Measurements from ENCODE around the gene UBAP2. TPM values are rescaled to one million over a fixed set of nuclear protein-coding genes. Genes with fewer than 3 reads are reported as not detected.
"Not testable (repeated sequence)": the region's sequence is repeated elsewhere in the genome, so short reads cannot be mapped to it uniquely, and the experiment has no call there.

Gene UBAP2
- total and polyA plus RNA-seq, 2 of the 4 experiments (the other 2 are of a cell fraction) = 12.9 to 25.5 TPM

GRCh38 chr9:34045903-34046302, 2.8 kb downstream of the UBAP2 start:
- Histone ChIP-seq H4K20me1 (ENCODE audit: insufficient read depth, low read length) (peaks cover 29% of the 10 kb centered on the region), H2BK120ac (ENCODE audit: low read depth, low read length) (no peak overlapping the region), H3K4me3 (ENCODE audit: insufficient read depth, low read depth, low read length) (no peak overlapping the region), H3K36me3 (ENCODE audit: control insufficient read depth, insufficient read depth, low read length) (peaks cover 2% of the 10 kb centered on the region; the same call in 1 of the 2 replicates), H4K91ac (ENCODE audit: insufficient read depth, low read depth, low read length) (no peak overlapping the region), H3K4me1 (ENCODE audit: control insufficient read depth, insufficient read depth, low read length) (peaks cover 10% of the 10 kb centered on the region), H3K9me1 (ENCODE audit: insufficient read depth, low read length) (peaks cover 19% of the 10 kb centered on the region), H3K4me2 (ENCODE audit: low read depth, low read length) (no peak overlapping the region), H4K8ac (ENCODE audit: low read depth in 2 of 2, low read length in 2 of 2) (no peak overlapping the region), H2BK20ac (ENCODE audit: low read depth, low read length) (no peak overlapping the region), H3K23ac (ENCODE audit: low read depth, low read length) (no peak overlapping the region), H2BK15ac (ENCODE audit: low read depth, low read length) (no peak overlapping the region), H2BK5ac (ENCODE audit: low read depth, low read length, poor library complexity, severe bottlenecking) (no peak overlapping the region), H4K5ac (ENCODE audit: low read depth, low read length) (no peak overlapping the region), H2AK9ac (replicated peaks; ENCODE audit: low read depth, low read length, poor library complexity) (no peak overlapping the region), H3K56ac (ENCODE audit: extremely low read depth, insufficient read depth, low read length) (no peak overlapping the region), H3K4ac (ENCODE audit: low read depth, low read length) (no peak overlapping the region), H3K18ac (ENCODE audit: low read depth, low read length) (no peak overlapping the region), H3K9me3 (ENCODE audit: control insufficient read depth, insufficient read depth, low read length) (no peaks in the 10 kb centered on the region), H2AFZ (replicated peaks; ENCODE audit: low read length, poor library complexity) (no peak overlapping the region), H3K27ac (ENCODE audit: insufficient read depth, low read length) (no peak overlapping the region), H3K9ac (ENCODE audit: low read depth, low read length) (no peak overlapping the region), H3K14ac (replicated peaks; ENCODE audit: low read depth, low read length) (no peak overlapping the region), H3K27me3 (ENCODE audit: control insufficient read depth, insufficient read depth, low read length) (no peaks in the 10 kb centered on the region), H2AK5ac (ENCODE audit: low read depth, low read length) (no peak overlapping the region), H3K79me1 (ENCODE audit: low read depth in 1 of 2, low read length in 2 of 2) (peaks cover 21 to 56% of the 10 kb centered on the region in 2 experiments)
- DNase-seq (no peak), ATAC-seq (ENCODE audit: low read depth) (no peak)
- intact Hi-C loops (cut with micrococcal nuclease) = no loop called here
- BruUV-seq (replicated peaks) = no TSS peak
- in situ Hi-C loops (cut with MboI; ENCODE audit: low sequenced_read_pairs) = no loop called here
- dilution Hi-C loops (cut with HindIII; ENCODE audit: low sequenced_read_pairs, unreplicated experiment) = no loop called here
- CTCF ChIA-PET = interaction anchor here (0.7 kb wide), 1 partner anchor 9 kb away, joined by 5 read pairs; no protein-coding TSS in a partner anchor
- WGBS, 2 experiments (ENCODE audit: extremely low coverage in 2 of 2, insufficient read length in 1 of 2) = 83% methylated on average over 1 of the region's 3 CpGs; no CpG with 5 or more reads in 1 of the 2 experiments
- TF ChIP-seq MAFK (IDR thresholded peaks at IDR 0.05; ENCODE audit: low read depth, low read length) (peak; percentile 56), USF2 (IDR thresholded peaks at IDR 0.05; ENCODE audit: low read depth, low read length) (no peak)
- POLR2A ChIA-PET (ENCODE audit: unreplicated experiment) = no interaction called here

- H2AK5ac ChIP-seq (ENCODE audit: low read depth, low read length); H4K91ac ChIP-seq (ENCODE audit: insufficient read depth, low read depth, low read length); H2BK15ac ChIP-seq (ENCODE audit: low read depth, low read length); H3K18ac ChIP-seq (ENCODE audit: low read depth, low read length); H3K56ac ChIP-seq (ENCODE audit: extremely low read depth, insufficient read depth, low read length); H3K4ac ChIP-seq (ENCODE audit: low read depth, low read length); H4K8ac ChIP-seq (ENCODE audit: low read depth in 2 of 2, low read length in 2 of 2); H2BK5ac ChIP-seq (ENCODE audit: low read depth, low read length, poor library complexity, severe bottlenecking); H3K9ac ChIP-seq (ENCODE audit: low read depth, low read length); BruUV-seq (replicated peaks); intact Hi-C loops (cut with micrococcal nuclease); in situ Hi-C loops (cut with MboI; ENCODE audit: low sequenced_read_pairs); POLR2A ChIA-PET (ENCODE audit: unreplicated experiment); H2BK20ac ChIP-seq (ENCODE audit: low read depth, low read length); dilution Hi-C loops (cut with HindIII; ENCODE audit: low sequenced_read_pairs, unreplicated experiment); ATAC-seq (ENCODE audit: low read depth); H4K5ac ChIP-seq (ENCODE audit: low read depth, low read length); DNase-seq; H3K14ac ChIP-seq (replicated peaks; ENCODE audit: low read depth, low read length); CTCF ChIA-PET; H3K4me3 ChIP-seq (ENCODE audit: insufficient read depth, low read depth, low read length); H3K27me3 ChIP-seq (ENCODE audit: control insufficient read depth, insufficient read depth, low read length); H3K4me2 ChIP-seq (ENCODE audit: low read depth, low read length); H3K9me3 ChIP-seq (ENCODE audit: control insufficient read depth, insufficient read depth, low read length); H3K4me1 ChIP-seq (ENCODE audit: control insufficient read depth, insufficient read depth, low read length); H2BK120ac ChIP-seq (ENCODE audit: low read depth, low read length); H3K23ac ChIP-seq (ENCODE audit: low read depth, low read length); H2AFZ ChIP-seq (replicated peaks; ENCODE audit: low read length, poor library complexity); H2AK9ac ChIP-seq (replicated peaks; ENCODE audit: low read depth, low read length, poor library complexity); H3K27ac ChIP-seq (ENCODE audit: insufficient read depth, low read length); H3K36me3 ChIP-seq (ENCODE audit: control insufficient read depth, insufficient read depth, low read length): not testable (repeated sequence)
- Histone ChIP-seq H4K20me1 (ENCODE audit: insufficient read depth, low read length) (peaks cover 28% of the 10 kb centered on the region), H3K79me1 (ENCODE audit: low read depth in 1 of 2, low read length in 2 of 2) (peaks cover 28 to 43% of the 10 kb centered on the region in 2 experiments), H3K9me1 (ENCODE audit: insufficient read depth, low read length) (peaks cover 11% of the 10 kb centered on the region)
- no CpG with 5 or more reads among the region's 10 CpGs for WGBS, 2 experiments (ENCODE audit: extremely low coverage in 2 of 2, insufficient read length in 1 of 2)
These were observed 6.6 kb downstream of the UBAP2 start for GRCh38 chr9:34042074-34042473.
